AG09309 (cell line): ENCODE results near the gene DUSP2.

Source experiments
- DNase-seq: peaks from one replicate; pipeline ENCODE4 v3.0.0-alpha.2; 2010; ENCODE audit warnings: low read depth
- H3K4me3 ChIP-seq: 2 replicates; pipeline ENCODE4 v1.5.1; 2011; ENCODE audit warnings: mild to moderate bottlenecking, low read depth, low read length, moderate library complexity; ENCODE audit not compliant: control insufficient read depth
- TF ChIP-seq, protein P1 (sequence below): IDR thresholded peaks from 2 replicates; pipeline ENCODE4 v1.5.1; 2011; ENCODE audit warnings: mild to moderate bottlenecking, low read depth, low read length, inconsistent platforms; ENCODE audit not compliant: insufficient read depth, control insufficient read depth; ENCODE audit errors: missing control alignments

The DUSP2 gene

DNA sequence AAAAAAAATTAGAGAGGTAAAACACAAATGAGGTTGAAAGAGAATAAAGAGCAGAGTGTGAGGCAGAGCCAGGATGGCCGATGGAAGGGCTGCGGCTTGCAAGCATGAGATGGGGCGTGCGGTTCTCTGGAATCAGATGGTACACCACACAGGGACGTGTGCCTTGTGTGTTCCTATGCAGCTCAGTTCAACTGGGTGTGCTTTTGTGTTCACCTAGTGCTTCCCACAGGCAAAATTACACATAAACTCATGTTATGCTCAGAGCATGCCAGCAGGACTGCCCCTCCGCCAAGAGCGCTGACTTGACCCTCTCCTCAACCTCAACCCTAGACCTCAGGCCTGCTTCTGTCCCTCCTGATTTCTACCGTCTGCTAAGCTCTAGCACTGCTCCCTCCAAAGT, 38.9 kb upstream of the DUSP2 start:
- TF ChIP-seq, protein P1, sequence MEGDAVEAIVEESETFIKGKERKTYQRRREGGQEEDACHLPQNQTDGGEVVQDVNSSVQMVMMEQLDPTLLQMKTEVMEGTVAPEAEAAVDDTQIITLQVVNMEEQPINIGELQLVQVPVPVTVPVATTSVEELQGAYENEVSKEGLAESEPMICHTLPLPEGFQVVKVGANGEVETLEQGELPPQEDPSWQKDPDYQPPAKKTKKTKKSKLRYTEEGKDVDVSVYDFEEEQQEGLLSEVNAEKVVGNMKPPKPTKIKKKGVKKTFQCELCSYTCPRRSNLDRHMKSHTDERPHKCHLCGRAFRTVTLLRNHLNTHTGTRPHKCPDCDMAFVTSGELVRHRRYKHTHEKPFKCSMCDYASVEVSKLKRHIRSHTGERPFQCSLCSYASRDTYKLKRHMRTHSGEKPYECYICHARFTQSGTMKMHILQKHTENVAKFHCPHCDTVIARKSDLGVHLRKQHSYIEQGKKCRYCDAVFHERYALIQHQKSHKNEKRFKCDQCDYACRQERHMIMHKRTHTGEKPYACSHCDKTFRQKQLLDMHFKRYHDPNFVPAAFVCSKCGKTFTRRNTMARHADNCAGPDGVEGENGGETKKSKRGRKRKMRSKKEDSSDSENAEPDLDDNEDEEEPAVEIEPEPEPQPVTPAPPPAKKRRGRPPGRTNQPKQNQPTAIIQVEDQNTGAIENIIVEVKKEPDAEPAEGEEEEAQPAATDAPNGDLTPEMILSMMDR, result no peak
- no peak overlapping the region for H3K4me3 ChIP-seq
- DNase-seq, result no peak

DNA sequence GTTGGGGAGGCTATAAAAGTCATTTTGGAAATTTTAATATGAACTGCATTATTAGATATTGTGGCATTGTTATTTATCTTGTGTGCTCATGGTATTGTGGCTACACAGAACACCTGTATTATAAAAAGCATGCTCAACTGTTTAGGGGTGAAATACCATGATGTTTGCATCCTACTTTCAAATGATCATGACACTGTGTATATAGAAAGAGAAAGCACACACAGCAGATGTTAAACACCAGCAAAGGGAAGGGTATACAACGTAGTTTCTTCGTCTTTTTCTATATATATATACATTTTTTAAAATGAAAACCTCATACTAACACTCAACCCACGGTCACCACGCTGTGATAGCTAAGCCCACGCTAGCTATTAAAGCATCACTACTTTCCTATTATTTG, 36.3 kb upstream of the DUSP2 start:
- TF ChIP-seq, protein P1, result no peak
- DNase-seq, result no peak
- H3K4me3 ChIP-seq, result no peak overlapping the region

DNA sequence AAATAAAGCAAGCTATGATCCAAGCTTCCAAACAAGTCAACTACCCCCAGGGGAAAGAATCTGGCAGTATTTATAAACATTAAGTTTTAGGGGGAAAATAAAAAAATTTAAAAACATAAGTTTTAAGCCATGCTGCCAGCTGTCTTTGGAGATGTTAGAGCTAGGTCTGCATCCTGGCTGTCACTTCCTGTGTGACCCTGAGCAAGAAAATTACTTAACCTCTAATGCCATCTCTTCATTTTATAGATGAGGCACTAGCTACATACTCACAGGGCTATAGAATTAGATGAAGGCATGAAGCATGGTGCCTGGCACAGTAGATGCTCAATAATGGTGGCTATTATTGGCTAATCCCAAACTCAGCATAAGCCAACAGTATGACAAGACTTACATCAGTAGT, 35.3 kb upstream of the DUSP2 start:
- DNase-seq, result no peak

DNA sequence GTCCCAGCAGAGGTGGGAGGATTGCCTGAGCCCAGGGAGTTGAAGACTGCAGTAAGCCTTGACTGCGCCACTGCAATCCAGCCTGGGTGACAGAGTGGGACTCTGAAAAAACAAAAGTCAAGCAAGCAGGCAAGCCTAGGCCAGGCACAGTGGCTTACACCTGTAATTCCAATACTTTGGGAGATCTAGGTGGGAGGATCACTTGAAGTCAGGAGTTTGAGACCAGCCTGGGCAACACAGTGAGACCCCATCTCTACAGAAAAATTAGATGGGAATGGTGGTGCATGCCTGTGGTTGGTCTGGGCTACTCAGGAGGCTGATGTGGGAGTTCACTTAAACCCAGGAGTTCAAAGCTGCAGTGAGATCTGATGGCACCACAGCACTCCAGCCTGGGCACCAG, 34.8 kb upstream of the DUSP2 start:
- no peak overlapping the region for H3K4me3 ChIP-seq
- TF ChIP-seq, protein P1, result no peak
- DNase-seq, result no peak

More for the DNA sequence above, 35.3 kb upstream of the DUSP2 start:
- TF ChIP-seq, protein P1, result no peak
- no peak overlapping the region for H3K4me3 ChIP-seq

DNA sequence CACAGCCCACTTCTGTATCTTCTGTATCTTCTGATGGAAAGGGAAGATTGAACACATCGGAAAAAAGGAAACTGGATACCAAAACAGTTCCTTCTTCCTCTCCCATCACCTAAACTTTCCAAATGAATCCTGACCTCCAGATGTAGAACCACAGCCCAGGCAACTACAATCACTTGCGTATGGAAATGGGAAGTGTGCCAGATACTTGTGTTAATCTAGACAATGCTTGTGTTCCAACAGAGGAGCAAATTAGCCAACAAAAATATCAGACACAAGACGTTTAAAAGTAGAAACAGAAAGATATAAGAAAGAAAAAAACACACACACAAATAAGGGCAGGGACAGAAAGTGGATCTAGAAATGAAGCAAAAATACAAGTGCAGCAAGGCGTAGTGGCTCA, 31.4 kb upstream of the DUSP2 start:
- TF ChIP-seq, protein P1, result no peak
- DNase-seq, result no peak
- H3K4me3 ChIP-seq, result no peak overlapping the region

DNA sequence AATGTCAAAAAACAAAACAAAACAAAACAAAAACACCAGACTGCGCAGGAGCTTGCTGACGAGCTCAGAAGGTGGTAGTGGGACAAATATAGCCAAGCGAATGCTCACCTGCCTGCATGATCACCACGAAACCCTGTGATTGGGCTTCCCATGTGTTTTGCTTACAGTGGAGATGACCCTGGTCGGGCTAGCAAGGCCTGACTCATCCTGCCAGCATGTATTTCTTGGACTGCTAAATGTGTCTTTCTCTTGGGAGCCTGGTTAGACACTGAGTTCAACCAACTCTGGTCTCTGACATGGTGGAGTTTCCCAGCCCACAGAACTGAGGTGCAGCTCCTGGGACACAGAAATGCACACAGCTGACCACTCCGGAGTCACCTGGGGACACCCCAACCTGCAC, 30.7 kb upstream of the DUSP2 start:
- TF ChIP-seq, protein P1, result no peak
- peak; percentile 7 for DNase-seq
- H3K4me3 ChIP-seq, result no peak overlapping the region
